H9 (cell line): ENCODE measurements around the gene PHETA1. TPM values are rescaled to one million over a fixed set of nuclear protein-coding genes. Genes with fewer than 3 reads are reported as not detected.

ENCODE experiments used
- DNase-seq: peaks from one replicate; pipeline ENCODE4 v3.0.0-alpha.2; 2017
- H2AFZ ChIP-seq: one replicate; pipeline ENCODE4 v1.6.1; 2013; ENCODE audit warnings: mild to moderate bottlenecking, low read length, control low read depth, moderate library complexity
- H2AK5ac ChIP-seq: 2 replicates; pipeline ENCODE4 v1.6.1; 2013; ENCODE audit warnings: low read length, control low read depth, mixed read lengths; ENCODE audit not compliant: insufficient read length
- H2BK120ac ChIP-seq: one replicate; pipeline ENCODE4 v1.6.1; 2013; ENCODE audit warnings: low read depth, mild to moderate bottlenecking, low read length, control low read depth, inconsistent platforms; ENCODE audit not compliant: poor library complexity, severe bottlenecking
- H2BK12ac ChIP-seq: 2 replicates; pipeline ENCODE4 v1.6.1; 2013; ENCODE audit warnings: low read length, control low read depth, mixed read lengths, low read depth; ENCODE audit not compliant: insufficient read length
- H2BK15ac ChIP-seq: 2 replicates; pipeline ENCODE4 v1.6.1; 2013; ENCODE audit warnings: low read depth, low read length, control low read depth
- H2BK20ac ChIP-seq: one replicate; pipeline ENCODE4 v1.6.1; 2013; ENCODE audit warnings: low read depth, mild to moderate bottlenecking, low read length, control low read depth, inconsistent platforms; ENCODE audit not compliant: poor library complexity, severe bottlenecking
- H2BK5ac ChIP-seq: 2 replicates; pipeline ENCODE4 v1.6.1; 2013; ENCODE audit warnings: low read length, control low read depth, mixed read lengths; ENCODE audit not compliant: insufficient read length
- H3K14ac ChIP-seq: 2 replicates; pipeline ENCODE4 v1.6.1; 2013; ENCODE audit warnings: low read length, control low read depth; ENCODE audit not compliant: insufficient read depth
- H3K18ac ChIP-seq: 2 replicates; pipeline ENCODE4 v1.6.1; 2013; ENCODE audit warnings: low read depth, mild to moderate bottlenecking, mixed read lengths, low read length, control low read depth; ENCODE audit not compliant: insufficient read length
- H3K23ac ChIP-seq: 2 replicates; pipeline ENCODE4 v1.6.1; 2013; ENCODE audit warnings: low read length, control low read depth, mixed read lengths, low read depth; ENCODE audit not compliant: insufficient read length
- H3K23me2 ChIP-seq: 2 replicates; pipeline ENCODE4 v1.6.1; 2013; ENCODE audit warnings: low read depth, mild to moderate bottlenecking, mixed read lengths, low read length, control low read depth; ENCODE audit not compliant: insufficient read length, poor library complexity, severe bottlenecking
- H3K27ac ChIP-seq: 2 replicates; pipeline ENCODE4 v1.5.1; 2013; ENCODE audit warnings: low read length, control low read depth, mixed read lengths, low read depth; ENCODE audit not compliant: insufficient read length
- H3K27me3 ChIP-seq: 2 replicates; pipeline ENCODE4 v1.6.1; 2013; ENCODE audit warnings: low read length, control low read depth, inconsistent platforms; ENCODE audit not compliant: insufficient read depth
- H3K4ac ChIP-seq: 2 replicates; pipeline ENCODE4 v1.6.1; 2013; ENCODE audit warnings: low read depth, mild to moderate bottlenecking, control low read depth, inconsistent platforms, low read length, moderate library complexity
- H3K4me1 ChIP-seq: 2 replicates; pipeline ENCODE4 v1.6.1; 2013; ENCODE audit warnings: low read length, control low read depth, inconsistent platforms; ENCODE audit not compliant: insufficient read depth
- H3K4me2 ChIP-seq: 2 replicates; pipeline ENCODE4 v1.6.1; 2013; ENCODE audit warnings: low read length, control low read depth, mixed read lengths; ENCODE audit not compliant: insufficient read length, insufficient read depth
- H3K56ac ChIP-seq: 2 replicates; pipeline ENCODE4 v1.6.1; 2013; ENCODE audit warnings: low read depth, mild to moderate bottlenecking, mixed read lengths, low read length, control low read depth; ENCODE audit not compliant: insufficient read length
- H3K79me1 ChIP-seq: 2 replicates; pipeline ENCODE4 v1.6.1; 2013; ENCODE audit warnings: low read depth, mild to moderate bottlenecking, moderate library complexity, low read length, control low read depth, inconsistent platforms; ENCODE audit not compliant: insufficient read depth, poor library complexity, severe bottlenecking
- H3K79me2 ChIP-seq: 2 replicates; pipeline ENCODE4 v1.6.1; 2013; ENCODE audit warnings: low read length, control low read depth, inconsistent platforms; ENCODE audit not compliant: insufficient read depth
- H3K9ac ChIP-seq: 2 replicates; pipeline ENCODE4 v1.6.1; 2013; ENCODE audit warnings: low read length, control low read depth, mixed read lengths; ENCODE audit not compliant: insufficient read length; ENCODE audit errors: extremely low read depth
- H3K9me3 ChIP-seq: one replicate; pipeline ENCODE4 v1.6.1; 2013; ENCODE audit warnings: low read depth, low read length, inconsistent platforms; ENCODE audit not compliant: control insufficient read depth
- H3T11ph ChIP-seq: one replicate; pipeline ENCODE4 v1.6.1; 2013; ENCODE audit warnings: mild to moderate bottlenecking, low read length, control low read depth, inconsistent platforms
- H4K20me1 ChIP-seq: one replicate; pipeline ENCODE4 v1.6.1; 2013; ENCODE audit not compliant: control insufficient read depth, insufficient read length, insufficient read depth
- H4K5ac ChIP-seq: 2 replicates; pipeline ENCODE4 v1.6.1; 2013; ENCODE audit warnings: low read depth, mild to moderate bottlenecking, mixed read lengths, low read length, control low read depth; ENCODE audit not compliant: insufficient read length
- H4K8ac ChIP-seq: replicated peaks from 2 replicates; pipeline ENCODE4 v1.6.1; 2013; ENCODE audit warnings: low read length, control low read depth, mixed read lengths, low read depth; ENCODE audit not compliant: insufficient read length
- H4K91ac ChIP-seq: 2 replicates; pipeline ENCODE4 v1.6.1; 2013; ENCODE audit warnings: low read depth, mild to moderate bottlenecking, moderate library complexity, mixed read lengths, low read length, control low read depth; ENCODE audit not compliant: insufficient read length
- H3K27ac Mint-ChIP-seq, 3 experiments: 2 replicates in 2 of 3; 3 replicates in 1 of 3; pipeline ENCODE4 v1.8.0; 2020 to 2021; ENCODE audit warnings: mixed read lengths in 3 of 3, mild to moderate bottlenecking in 1 of 3, moderate library complexity in 1 of 3
- H3K27me3 Mint-ChIP-seq: 2 replicates; pipeline ENCODE4 v1.8.0; 2021; ENCODE audit warnings: low read depth, mild to moderate bottlenecking, moderate library complexity, mixed read lengths
- H3K36me3 Mint-ChIP-seq, 3 experiments: 2 replicates in 2 of 3; 3 replicates in 1 of 3; pipeline ENCODE4 v1.8.0; 2020 to 2021; ENCODE audit warnings: low read depth in 3 of 3, mixed read lengths in 3 of 3; ENCODE audit not compliant: insufficient read depth in 1 of 3
- H3K4me1 Mint-ChIP-seq, 2 experiments: 2 replicates each; pipeline ENCODE4 v1.8.0; 2020; ENCODE audit warnings: mixed read lengths in 2 of 2
- H3K4me3 Mint-ChIP-seq, 2 experiments: 2 replicates in 1 of 2; 3 replicates in 1 of 2; pipeline ENCODE4 v1.8.0; 2020 to 2021; ENCODE audit warnings: mild to moderate bottlenecking in 2 of 2, mixed read lengths in 2 of 2, moderate library complexity in 1 of 2
- H3K9me3 Mint-ChIP-seq, 2 experiments: 2 replicates in 1 of 2; 3 replicates in 1 of 2; pipeline ENCODE4 v1.8.0; 2020; ENCODE audit warnings: mild to moderate bottlenecking in 2 of 2, mixed read lengths in 2 of 2, moderate library complexity in 1 of 2
- CTCF ChIP-seq: fragments of 200-600 bp; sonication (generic); conservative IDR thresholded peaks from 3 replicates; pipeline ENCODE4 v1.8.0; 2021; ENCODE audit warnings: antibody characterized with exemption, mild to moderate bottlenecking
- WGBS: extraction: QIAGEN DNeasy Blood & Tissue Kit; methylation state at CpG from one replicate; pipeline ENCODE4 v1.1.7; 2013; ENCODE audit warnings: missing lambda C conversion rate, low lambda C conversion rate, mixed read lengths; ENCODE audit not compliant: insufficient read length; ENCODE audit errors: extremely low coverage; 5-methylcytosine and 5-hydroxymethylcytosine counted together
- total RNA-seq: library from RNA; stranded (reverse); gene quantifications from 2 replicates; pipeline ENCODE4 v1.2.1, GENCODE V29; 2021

PHETA1 gene
- total RNA-seq, 1 experiment from 2014 or later = 13.1 TPM

GRCh38 chr12:111366075-111366474, 2.8 kb downstream of the PHETA1 start:
- Histone ChIP-seq H4K8ac (no peak overlapping the region), H4K91ac (no peak overlapping the region), H3K4me1 (no peaks in the 10 kb centered on the region), H2BK12ac (no peak overlapping the region), H2AK5ac (no peak overlapping the region), H3K9ac (no peak overlapping the region), H2BK5ac (no peak overlapping the region), H2BK15ac (no peak overlapping the region), H2BK120ac (no peak overlapping the region), H3K9me3 (no peaks in the 10 kb centered on the region), H4K5ac (no peak overlapping the region), H3K27ac (no peak overlapping the region), H3K4ac (no peak overlapping the region), H3K27me3 (no peaks in the 10 kb centered on the region), H2BK20ac (no peak overlapping the region), H4K20me1 (no peaks in the 10 kb centered on the region), H3K14ac (no peak overlapping the region), H2AFZ (no peak overlapping the region), H3K4me2 (no peak overlapping the region), H3K56ac (no peak overlapping the region), H3T11ph (no peak overlapping the region), H3K23ac (no peak overlapping the region), H3K23me2 (peaks cover 13% of the 10 kb centered on the region), H3K79me1 (no peaks in the 10 kb centered on the region), H3K79me2 (no peaks in the 10 kb centered on the region), H3K18ac (no peak overlapping the region)
- TF ChIP-seq CTCF = no peak
- H3K4me1 Mint-ChIP-seq = peaks cover 14% of the 10 kb centered on the region in 2 experiments
- H3K9me3 Mint-ChIP-seq = no peaks in the 10 kb centered on the region; a peak in 1 of 5 replicates
- WGBS = no CpG with 5 or more reads among the region's 10 CpGs
- H3K4me3 Mint-ChIP-seq = peak overlapping the region in 1 of 2 experiments; percentile 33; a peak in 1 of 5 replicates
- H3K27ac Mint-ChIP-seq = no peak overlapping the region
- peaks cover 0 to 13% (median 3%) of the 10 kb centered on the region in 3 experiments; a peak in 5 of 7 replicates for H3K36me3 Mint-ChIP-seq
- no peak for DNase-seq
- peaks cover 15% of the 10 kb centered on the region for H3K27me3 Mint-ChIP-seq
